Liver (tissue), 9 donors: ENCODE results near the gene LOXHD1. TPM values are rescaled to one million over a fixed set of nuclear protein-coding genes. Genes with fewer than 3 reads are reported as not detected.

Experiments used
- DNase-seq: peaks from one replicate; pipeline ENCODE4 v3.0.0-alpha.2; 2017; ENCODE audit warnings: low spot score
- H3K27ac ChIP-seq, 2 donors: one replicate each; pipeline ENCODE4 v1.7.0; 2013; ENCODE audit warnings: inconsistent platforms in 2 of 2, low read length in 2 of 2, control low read depth in 1 of 2, low read depth in 1 of 2, mild to moderate bottlenecking in 1 of 2
- H3K27me3 ChIP-seq, 4 donors: one replicate each; pipeline versions ENCODE4 v1.6.1 to v1.7.0; 2013; ENCODE audit warnings: low read length in 3 of 4, inconsistent platforms in 1 of 4, mild to moderate bottlenecking in 1 of 4, moderate library complexity in 1 of 4; ENCODE audit not compliant: control insufficient read depth in 4 of 4, insufficient read depth in 4 of 4
- H3K36me3 ChIP-seq, 4 donors: one replicate each; pipeline versions ENCODE4 v1.6.1 to v1.7.0; 2013; ENCODE audit warnings: low read length in 3 of 4, mild to moderate bottlenecking in 3 of 4, low read depth in 1 of 4, moderate library complexity in 1 of 4; ENCODE audit not compliant: control insufficient read depth in 4 of 4, insufficient read depth in 3 of 4
- H3K4me1 ChIP-seq, 4 donors: one replicate each; pipeline versions ENCODE4 v1.6.1 to v1.7.0; 2013; ENCODE audit warnings: low read length in 3 of 4, mild to moderate bottlenecking in 3 of 4, moderate library complexity in 1 of 4; ENCODE audit not compliant: control insufficient read depth in 4 of 4, insufficient read depth in 4 of 4
- H3K4me3 ChIP-seq, 3 donors: one replicate each; pipeline versions ENCODE4 v1.6.1 to v1.7.0; 2013; ENCODE audit warnings: low read length in 3 of 3, control low read depth in 1 of 3, low read depth in 1 of 3, mild to moderate bottlenecking in 1 of 3
- H3K9ac ChIP-seq, 2 donors: one replicate each; pipeline ENCODE4 v1.7.0; 2013; ENCODE audit warnings: low read length in 2 of 2, mild to moderate bottlenecking in 2 of 2, moderate library complexity in 2 of 2, control low read depth in 1 of 2, low read depth in 1 of 2
- H3K9me3 ChIP-seq, 4 donors: one replicate each; pipeline versions ENCODE4 v1.6.1 to v1.7.0; 2013; ENCODE audit warnings: low read length in 3 of 4; ENCODE audit not compliant: control insufficient read depth in 4 of 4
- CTCF ChIP-seq: fragments of 150-350 bp; IDR thresholded peaks from 2 replicates; pipeline ENCODE4 v1.5.1; 2017; ENCODE audit warnings: improper control_type of control experiment, low read depth, low read length; ENCODE audit not compliant: missing input control
- FOXA1 ChIP-seq: IDR thresholded peaks from 2 replicates; pipeline ENCODE4 v1.6.1; 2016; ENCODE audit warnings: antibody characterized with exemption
- FOXA2 ChIP-seq: IDR thresholded peaks from 2 replicates; pipeline ENCODE4 v1.6.1; 2016; ENCODE audit warnings: antibody characterized with exemption
- GABPA ChIP-seq, 2 donors: IDR thresholded peaks in 1 of 2; conservative IDR thresholded peaks in 1 of 2; 2 replicates each; pipeline ENCODE4 v1.6.1; 2016; ENCODE audit warnings: antibody characterized with exemption in 2 of 2, mild to moderate bottlenecking in 1 of 2, moderate library complexity in 1 of 2
- HNF4A ChIP-seq, 2 donors: conservative IDR thresholded peaks; 2 replicates each; pipeline ENCODE4 v1.6.1; 2016; ENCODE audit warnings: antibody characterized with exemption in 2 of 2, mild to moderate bottlenecking in 2 of 2
- HNF4G ChIP-seq: IDR thresholded peaks from 2 replicates; pipeline ENCODE4 v1.6.1; 2016; ENCODE audit warnings: antibody characterized with exemption
- JUND ChIP-seq, 2 donors: IDR thresholded peaks; 2 replicates each; pipeline ENCODE4 v1.6.1; 2016; ENCODE audit warnings: antibody characterized with exemption in 2 of 2
- NR2F2 ChIP-seq: IDR thresholded peaks from 2 replicates; pipeline ENCODE4 v1.6.1; 2016; ENCODE audit warnings: antibody characterized with exemption
- RAD21 ChIP-seq, 2 donors: IDR thresholded peaks; 2 replicates each; pipeline ENCODE4 v1.6.1; 2016; ENCODE audit warnings: antibody characterized with exemption in 2 of 2, mild to moderate bottlenecking in 2 of 2
- SP1 ChIP-seq: IDR thresholded peaks from 2 replicates; pipeline ENCODE4 v1.6.1; 2018; ENCODE audit warnings: antibody characterized with exemption, mild to moderate bottlenecking
- TAF1 ChIP-seq: conservative IDR thresholded peaks from 2 replicates; pipeline ENCODE4 v1.6.1; 2016; ENCODE audit warnings: antibody characterized with exemption, mild to moderate bottlenecking
- YY1 ChIP-seq: IDR thresholded peaks from 2 replicates; pipeline ENCODE4 v1.6.1; 2016; ENCODE audit warnings: antibody characterized with exemption, mild to moderate bottlenecking
- WGBS: extraction: QIAGEN DNeasy Blood & Tissue Kit; methylation state at CpG from one replicate; pipeline ENCODE4 v1.1.7; 2013; 5-methylcytosine and 5-hydroxymethylcytosine counted together
- polyA plus RNA-seq, 2 donors: library from polyadenylated mRNA; stranded (reverse) in 1 of 2; unstranded in 1 of 2; fragments of 200-250 nt in 1 of 2; fragments of >200 nt in 1 of 2; fragmentation: Nextera tagmentation in 1 of 2; extraction: Ambion mirVana in 1 of 2; gene quantifications; one replicate each; pipeline versions ENCODE4 v1.2.1 to v1.2.3, GENCODE V29; 2013 to 2015
- total RNA-seq, 2 donors: library from RNA; depleted of rRNA; stranded (reverse); fragments of >200 nt; gene quantifications; one replicate each; pipeline ENCODE4 v1.2.3, GENCODE V29; 2014
- TF ChIP-seq, protein P1 (sequence below): IDR thresholded peaks from 2 replicates; pipeline ENCODE4 v1.6.1; 2016; ENCODE audit warnings: antibody characterized with exemption
- TF ChIP-seq, protein P2 (sequence below): IDR thresholded peaks from 2 replicates; pipeline ENCODE4 v1.6.1; 2016; ENCODE audit warnings: antibody characterized with exemption, mild to moderate bottlenecking
- TF ChIP-seq, protein P3 (sequence below): IDR thresholded peaks from 2 replicates; pipeline ENCODE4 v1.6.1; 2016; ENCODE audit warnings: antibody characterized with exemption
- TF ChIP-seq, protein P4 (sequence below): IDR thresholded peaks from 2 replicates; pipeline ENCODE4 v1.6.1; 2016; ENCODE audit warnings: antibody characterized with exemption
- donor health status: healthy.
- donor health status: healthy.
- donor health status: healthy.
- donor health status: healthy.
- donor health status: healthy.

Gene LOXHD1
- total and polyA plus RNA-seq, 4 donors: 0.09 to 0.25 TPM; not detected in 2

DNA sequence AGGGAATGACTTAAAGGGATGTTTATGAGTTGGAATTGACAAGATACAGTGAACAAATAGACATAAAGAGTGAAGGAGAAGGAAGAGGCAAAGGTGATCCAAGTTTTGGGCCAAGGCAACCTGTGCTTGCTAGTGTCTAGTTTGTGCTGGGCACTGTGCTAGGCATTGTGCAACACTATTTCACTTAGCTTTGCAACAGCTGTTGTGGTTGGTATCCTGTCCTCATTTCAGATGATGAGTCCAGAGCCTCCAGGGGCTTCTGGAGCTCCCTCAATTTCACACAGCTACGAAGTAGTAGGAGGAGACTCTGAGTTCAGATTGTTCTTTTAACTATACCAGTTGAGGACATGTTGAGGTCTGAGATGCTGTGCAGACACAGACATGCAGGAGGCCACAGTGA is 18.1 kb upstream of the LOXHD1 start:
- TF ChIP-seq YY1 (no peak), SP1 (no peak), FOXA2 (no peak), FOXA1 (no peak), NR2F2 (no peak), TAF1 (no peak), HNF4G (no peak), JUND (IDR thresholded peaks at IDR 0.05) (no peak), CTCF (no peak)
- TF ChIP-seq, protein P1, sequence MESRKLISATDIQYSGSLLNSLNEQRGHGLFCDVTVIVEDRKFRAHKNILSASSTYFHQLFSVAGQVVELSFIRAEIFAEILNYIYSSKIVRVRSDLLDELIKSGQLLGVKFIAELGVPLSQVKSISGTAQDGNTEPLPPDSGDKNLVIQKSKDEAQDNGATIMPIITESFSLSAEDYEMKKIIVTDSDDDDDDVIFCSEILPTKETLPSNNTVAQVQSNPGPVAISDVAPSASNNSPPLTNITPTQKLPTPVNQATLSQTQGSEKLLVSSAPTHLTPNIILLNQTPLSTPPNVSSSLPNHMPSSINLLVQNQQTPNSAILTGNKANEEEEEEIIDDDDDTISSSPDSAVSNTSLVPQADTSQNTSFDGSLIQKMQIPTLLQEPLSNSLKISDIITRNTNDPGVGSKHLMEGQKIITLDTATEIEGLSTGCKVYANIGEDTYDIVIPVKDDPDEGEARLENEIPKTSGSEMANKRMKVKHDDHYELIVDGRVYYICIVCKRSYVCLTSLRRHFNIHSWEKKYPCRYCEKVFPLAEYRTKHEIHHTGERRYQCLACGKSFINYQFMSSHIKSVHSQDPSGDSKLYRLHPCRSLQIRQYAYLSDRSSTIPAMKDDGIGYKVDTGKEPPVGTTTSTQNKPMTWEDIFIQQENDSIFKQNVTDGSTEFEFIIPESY: no peak
- TF ChIP-seq, protein P2, sequence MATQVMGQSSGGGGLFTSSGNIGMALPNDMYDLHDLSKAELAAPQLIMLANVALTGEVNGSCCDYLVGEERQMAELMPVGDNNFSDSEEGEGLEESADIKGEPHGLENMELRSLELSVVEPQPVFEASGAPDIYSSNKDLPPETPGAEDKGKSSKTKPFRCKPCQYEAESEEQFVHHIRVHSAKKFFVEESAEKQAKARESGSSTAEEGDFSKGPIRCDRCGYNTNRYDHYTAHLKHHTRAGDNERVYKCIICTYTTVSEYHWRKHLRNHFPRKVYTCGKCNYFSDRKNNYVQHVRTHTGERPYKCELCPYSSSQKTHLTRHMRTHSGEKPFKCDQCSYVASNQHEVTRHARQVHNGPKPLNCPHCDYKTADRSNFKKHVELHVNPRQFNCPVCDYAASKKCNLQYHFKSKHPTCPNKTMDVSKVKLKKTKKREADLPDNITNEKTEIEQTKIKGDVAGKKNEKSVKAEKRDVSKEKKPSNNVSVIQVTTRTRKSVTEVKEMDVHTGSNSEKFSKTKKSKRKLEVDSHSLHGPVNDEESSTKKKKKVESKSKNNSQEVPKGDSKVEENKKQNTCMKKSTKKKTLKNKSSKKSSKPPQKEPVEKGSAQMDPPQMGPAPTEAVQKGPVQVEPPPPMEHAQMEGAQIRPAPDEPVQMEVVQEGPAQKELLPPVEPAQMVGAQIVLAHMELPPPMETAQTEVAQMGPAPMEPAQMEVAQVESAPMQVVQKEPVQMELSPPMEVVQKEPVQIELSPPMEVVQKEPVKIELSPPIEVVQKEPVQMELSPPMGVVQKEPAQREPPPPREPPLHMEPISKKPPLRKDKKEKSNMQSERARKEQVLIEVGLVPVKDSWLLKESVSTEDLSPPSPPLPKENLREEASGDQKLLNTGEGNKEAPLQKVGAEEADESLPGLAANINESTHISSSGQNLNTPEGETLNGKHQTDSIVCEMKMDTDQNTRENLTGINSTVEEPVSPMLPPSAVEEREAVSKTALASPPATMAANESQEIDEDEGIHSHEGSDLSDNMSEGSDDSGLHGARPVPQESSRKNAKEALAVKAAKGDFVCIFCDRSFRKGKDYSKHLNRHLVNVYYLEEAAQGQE: no peak
- TF ChIP-seq, protein P3, sequence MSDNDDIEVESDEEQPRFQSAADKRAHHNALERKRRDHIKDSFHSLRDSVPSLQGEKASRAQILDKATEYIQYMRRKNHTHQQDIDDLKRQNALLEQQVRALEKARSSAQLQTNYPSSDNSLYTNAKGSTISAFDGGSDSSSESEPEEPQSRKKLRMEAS: no peak
- TF ChIP-seq, protein P4, sequence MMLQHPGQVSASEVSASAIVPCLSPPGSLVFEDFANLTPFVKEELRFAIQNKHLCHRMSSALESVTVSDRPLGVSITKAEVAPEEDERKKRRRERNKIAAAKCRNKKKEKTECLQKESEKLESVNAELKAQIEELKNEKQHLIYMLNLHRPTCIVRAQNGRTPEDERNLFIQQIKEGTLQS: no peak
- Histone ChIP-seq H3K9ac (no peak overlapping the region), H3K36me3 (no peaks in the 10 kb centered on the region), H3K27me3 (no peaks in the 10 kb centered on the region), H3K9me3 (no peaks in the 10 kb centered on the region), H3K27ac (no peak overlapping the region), H3K4me1 (no peaks in the 10 kb centered on the region), H3K4me3 (no peak overlapping the region)
- WGBS: 67% methylated on average over 1 of the region's 1 CpG
- no peak for DNase-seq

GRCh38 chr18:46672062-46672970 is 15.3 kb upstream of the LOXHD1 start:
- H3K36me3 ChIP-seq: no peaks in the 10 kb centered on the region
- no peaks in the 10 kb centered on the region for H3K4me1 ChIP-seq
- no peaks in the 10 kb centered on the region for H3K9me3 ChIP-seq
- no peak overlapping the region for H3K9ac ChIP-seq
- no peak for DNase-seq
- H3K27me3 ChIP-seq: no peaks in the 10 kb centered on the region
- no peak overlapping the region for H3K27ac ChIP-seq
- 81% methylated on average over 6 of the region's 6 CpGs for WGBS
- H3K4me3 ChIP-seq: no peak overlapping the region
- TF ChIP-seq, protein P2: no peak
- TF ChIP-seq FOXA1 (no peak), SP1 (no peak), FOXA2 (no peak), YY1 (no peak), HNF4A (conservative IDR thresholded peaks at IDR 0.05) (no peak), RAD21 (IDR thresholded peaks at IDR 0.05) (no peak), GABPA (IDR thresholded peaks at IDR 0.05 in 1 of 2, conservative IDR thresholded peaks at IDR 0.05 in 1 of 2) (no peak), TAF1 (no peak), CTCF (no peak)
- TF ChIP-seq, protein P3: no peak
